ENCODE data around the gene DNAH11.

- TF ChIP-seq CTCF (IDR thresholded peaks at IDR 0.05) (no peak), REST (IDR thresholded peaks at IDR 0.05; ENCODE audit: insufficient read depth in 1 of 2, low read depth in 2 of 2, low read length in 1 of 2) (no peak)
Observed at GRCh38 chr7:21718391-21718790, 175.6 kb downstream of the DNAH11 start.

All from Panc1 (cell line).